Transverse colon (tissue), 4 donors: ENCODE measurements around the gene DNAI1.

Experiments used
- CTCF ChIP-seq, 5 experiments: fragments of 200-600 bp in 3 of 5; fragments of 450-650 bp in 2 of 5; sonication (generic) in 3 of 5; IDR thresholded peaks; 1 replicate in 2 of 5; 2 replicates in 3 of 5; pipeline ENCODE4 v1.5.1; 2016 to 2017; ENCODE audit warnings: antibody characterized with exemption in 5 of 5, inconsistent platforms in 3 of 5, mild to moderate bottlenecking in 2 of 5, moderate library complexity in 1 of 5
- EP300 ChIP-seq: sonication (generic); formaldehyde crosslinking; IDR thresholded peaks from one replicate; pipeline ENCODE4 v1.6.1; 2017; ENCODE audit warnings: antibody characterized with exemption, low read depth
- POLR2A ChIP-seq: fragments of 450-650 bp; IDR thresholded peaks from one replicate; pipeline ENCODE4 v1.6.1; 2016; ENCODE audit warnings: antibody characterized with exemption, mild to moderate bottlenecking, moderate library complexity
- POLR2AphosphoS5 ChIP-seq, 3 donors: sonication (generic); formaldehyde crosslinking; IDR thresholded peaks; one replicate each; pipeline ENCODE4 v1.6.1; 2016; ENCODE audit warnings: antibody characterized with exemption in 3 of 3

DNA sequence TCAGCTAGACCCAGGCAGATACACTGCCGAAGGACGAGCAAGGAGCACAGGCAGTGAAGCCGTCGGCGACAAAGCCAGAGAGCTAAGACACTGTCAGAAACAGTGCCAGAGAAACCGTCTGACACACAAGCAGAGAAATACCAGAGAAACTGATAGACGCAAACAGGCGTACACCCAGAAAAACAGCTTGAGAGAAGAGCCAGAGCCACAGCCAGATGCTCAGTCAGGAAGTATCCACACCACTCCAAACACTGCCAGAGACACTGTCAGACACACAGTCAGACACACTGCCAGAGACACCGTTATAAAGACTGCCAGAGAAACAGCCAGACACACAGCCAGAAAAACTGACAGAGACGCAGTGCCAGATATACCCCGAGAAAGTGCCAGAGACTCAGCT lies 111.8 kb downstream of the DNAI1 start:
- TF ChIP-seq CTCF (IDR thresholded peaks at IDR 0.05) (no peak), EP300 (no peak), POLR2A (no peak), POLR2AphosphoS5 (IDR thresholded peaks at IDR 0.05) (peak in 1 of 3 donors; percentile 30)
